GM10266 (cell line): Measurements from ENCODE around the gene INTS11.
A peak's percentile ranks its signal among the peaks of the same experiment; 100 is the strongest.

Experiments
- DNase-seq: peaks from one replicate; pipeline ENCODE4 v3.0.0; 2012; ENCODE audit errors: extremely low spot score
- TF ChIP-seq, protein P1 (sequence below): IDR thresholded peaks from 2 replicates; pipeline ENCODE4 v1.5.1; 2012; ENCODE audit warnings: mild to moderate bottlenecking, low read depth; ENCODE audit not compliant: control insufficient read depth, insufficient read depth; ENCODE audit errors: missing control alignments

INTS11 gene

DNA sequence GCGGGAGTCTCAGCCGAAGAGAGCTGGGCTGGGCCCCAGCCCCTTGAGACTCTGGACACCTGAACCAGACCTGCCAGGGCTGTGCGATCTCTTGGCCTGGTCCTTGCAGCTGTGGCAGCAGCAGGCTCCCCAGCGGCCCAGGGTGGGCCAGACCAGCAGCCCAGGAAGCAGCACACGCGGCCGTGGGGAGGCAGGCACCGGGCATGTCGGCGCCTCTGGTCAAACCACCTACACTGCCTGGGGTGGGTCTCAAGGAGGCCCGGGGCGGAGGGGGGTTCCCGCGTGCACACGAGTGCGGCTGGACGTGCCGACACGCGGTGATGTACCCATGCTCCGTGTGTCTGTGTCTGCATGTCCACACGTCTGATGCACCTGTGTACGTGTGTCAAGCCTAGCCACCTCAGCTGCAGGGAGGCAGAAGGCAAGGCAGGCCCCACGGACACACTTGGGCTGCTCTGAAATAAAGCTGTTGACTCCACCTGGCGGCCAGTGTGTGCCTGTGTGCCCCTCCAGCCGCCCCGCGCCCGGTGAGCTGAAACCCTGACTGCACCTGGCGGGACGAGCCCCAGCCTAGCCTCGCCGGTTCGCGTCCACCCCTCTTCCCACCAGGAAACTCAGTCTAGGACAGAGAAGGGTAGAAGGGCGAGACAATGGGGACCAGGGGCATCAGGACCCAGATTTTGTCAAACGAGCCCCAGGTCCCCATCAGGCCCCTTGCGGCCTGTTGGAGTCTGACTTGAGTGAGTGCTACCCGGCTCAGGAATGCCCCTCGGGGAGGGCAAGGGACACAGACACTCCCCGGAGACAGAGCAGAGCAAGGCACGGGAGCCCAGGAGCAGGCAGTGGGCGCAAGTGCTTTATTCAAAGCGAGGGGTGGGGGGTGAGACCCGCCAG, 32.7 kb downstream of the INTS11 start:
- TF ChIP-seq, protein P1, sequence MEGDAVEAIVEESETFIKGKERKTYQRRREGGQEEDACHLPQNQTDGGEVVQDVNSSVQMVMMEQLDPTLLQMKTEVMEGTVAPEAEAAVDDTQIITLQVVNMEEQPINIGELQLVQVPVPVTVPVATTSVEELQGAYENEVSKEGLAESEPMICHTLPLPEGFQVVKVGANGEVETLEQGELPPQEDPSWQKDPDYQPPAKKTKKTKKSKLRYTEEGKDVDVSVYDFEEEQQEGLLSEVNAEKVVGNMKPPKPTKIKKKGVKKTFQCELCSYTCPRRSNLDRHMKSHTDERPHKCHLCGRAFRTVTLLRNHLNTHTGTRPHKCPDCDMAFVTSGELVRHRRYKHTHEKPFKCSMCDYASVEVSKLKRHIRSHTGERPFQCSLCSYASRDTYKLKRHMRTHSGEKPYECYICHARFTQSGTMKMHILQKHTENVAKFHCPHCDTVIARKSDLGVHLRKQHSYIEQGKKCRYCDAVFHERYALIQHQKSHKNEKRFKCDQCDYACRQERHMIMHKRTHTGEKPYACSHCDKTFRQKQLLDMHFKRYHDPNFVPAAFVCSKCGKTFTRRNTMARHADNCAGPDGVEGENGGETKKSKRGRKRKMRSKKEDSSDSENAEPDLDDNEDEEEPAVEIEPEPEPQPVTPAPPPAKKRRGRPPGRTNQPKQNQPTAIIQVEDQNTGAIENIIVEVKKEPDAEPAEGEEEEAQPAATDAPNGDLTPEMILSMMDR, result peak; percentile 82
- DNase-seq, result peak; percentile 88

DNA sequence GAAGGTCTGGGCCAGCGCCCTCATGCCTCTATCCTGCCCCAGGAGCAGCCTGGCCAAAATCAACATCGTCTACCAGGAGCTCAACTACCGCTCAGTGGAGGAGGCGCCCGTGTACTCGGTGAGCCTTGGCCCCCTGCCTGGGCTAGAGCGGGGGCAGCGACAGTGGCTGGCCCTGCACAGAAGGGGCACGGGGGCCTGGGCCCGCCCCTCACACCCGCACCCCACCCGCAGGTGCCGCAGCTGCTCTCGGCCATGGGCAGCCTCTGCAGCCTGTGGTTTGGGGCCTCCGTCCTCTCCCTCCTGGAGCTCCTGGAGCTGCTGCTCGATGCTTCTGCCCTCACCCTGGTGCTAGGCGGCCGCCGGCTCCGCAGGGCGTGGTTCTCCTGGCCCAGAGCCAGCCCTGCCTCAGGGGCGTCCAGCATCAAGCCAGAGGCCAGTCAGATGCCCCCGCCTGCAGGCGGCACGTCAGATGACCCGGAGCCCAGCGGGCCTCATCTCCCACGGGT, 33.4 kb downstream of the INTS11 start:
- no peak for DNase-seq
- TF ChIP-seq, protein P1, result no peak

DNA sequence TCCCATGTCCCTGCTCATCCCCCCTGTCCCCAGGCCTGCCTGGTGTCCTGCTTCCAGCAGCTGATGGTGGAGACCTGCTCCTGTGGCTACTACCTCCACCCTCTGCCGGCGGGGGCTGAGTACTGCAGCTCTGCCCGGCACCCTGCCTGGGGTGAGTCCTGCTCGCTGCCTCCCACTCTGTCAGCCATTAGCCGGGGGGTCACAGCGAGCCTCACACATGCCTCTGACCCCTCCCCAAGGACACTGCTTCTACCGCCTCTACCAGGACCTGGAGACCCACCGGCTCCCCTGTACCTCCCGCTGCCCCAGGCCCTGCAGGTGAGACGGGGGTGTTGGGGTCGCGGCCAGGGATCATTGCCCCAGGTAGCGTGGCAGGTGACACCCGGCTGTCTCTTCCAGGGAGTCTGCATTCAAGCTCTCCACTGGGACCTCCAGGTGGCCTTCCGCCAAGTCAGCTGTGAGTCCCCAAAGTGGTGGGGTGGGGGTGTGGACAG, 34.2 kb downstream of the INTS11 start:
- peak; percentile 80 for DNase-seq
- TF ChIP-seq, protein P1, result peak; percentile 58

DNA sequence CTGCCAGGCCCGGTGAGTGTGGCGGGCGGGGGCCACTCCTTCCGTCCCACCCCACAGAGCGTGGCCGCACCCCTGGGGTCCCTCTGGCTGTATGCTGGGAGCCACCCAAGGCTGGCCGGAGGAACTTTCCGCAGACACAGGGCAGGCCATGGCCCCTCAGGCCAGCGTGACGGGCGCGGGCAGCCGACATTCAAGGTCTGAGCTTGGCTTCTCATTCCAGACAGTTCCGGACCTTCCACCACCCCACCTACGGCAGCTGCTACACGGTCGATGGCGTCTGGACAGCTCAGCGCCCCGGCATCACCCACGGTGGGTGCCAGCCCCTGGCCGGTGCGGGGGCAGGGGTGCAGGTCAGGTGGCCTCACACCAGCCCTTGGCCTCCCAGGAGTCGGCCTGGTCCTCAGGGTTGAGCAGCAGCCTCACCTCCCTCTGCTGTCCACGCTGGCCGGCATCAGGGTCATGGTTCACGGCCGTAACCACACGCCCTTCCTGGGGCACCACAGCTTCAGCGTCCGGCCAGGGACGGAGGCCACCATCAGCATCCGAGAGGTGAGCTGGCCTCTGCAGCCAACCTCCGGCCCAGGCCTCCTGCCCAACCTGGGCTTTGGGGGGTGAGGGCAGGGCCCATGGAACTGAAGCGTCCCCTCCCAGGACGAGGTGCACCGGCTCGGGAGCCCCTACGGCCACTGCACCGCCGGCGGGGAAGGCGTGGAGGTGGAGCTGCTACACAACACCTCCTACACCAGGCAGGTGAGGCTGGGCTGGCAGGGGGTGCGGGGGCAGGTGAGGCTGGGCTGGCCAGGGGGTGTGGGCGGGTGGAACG, 37.0 kb downstream of the INTS11 start:
- DNase-seq, result no peak
- TF ChIP-seq, protein P1, result no peak

DNA sequence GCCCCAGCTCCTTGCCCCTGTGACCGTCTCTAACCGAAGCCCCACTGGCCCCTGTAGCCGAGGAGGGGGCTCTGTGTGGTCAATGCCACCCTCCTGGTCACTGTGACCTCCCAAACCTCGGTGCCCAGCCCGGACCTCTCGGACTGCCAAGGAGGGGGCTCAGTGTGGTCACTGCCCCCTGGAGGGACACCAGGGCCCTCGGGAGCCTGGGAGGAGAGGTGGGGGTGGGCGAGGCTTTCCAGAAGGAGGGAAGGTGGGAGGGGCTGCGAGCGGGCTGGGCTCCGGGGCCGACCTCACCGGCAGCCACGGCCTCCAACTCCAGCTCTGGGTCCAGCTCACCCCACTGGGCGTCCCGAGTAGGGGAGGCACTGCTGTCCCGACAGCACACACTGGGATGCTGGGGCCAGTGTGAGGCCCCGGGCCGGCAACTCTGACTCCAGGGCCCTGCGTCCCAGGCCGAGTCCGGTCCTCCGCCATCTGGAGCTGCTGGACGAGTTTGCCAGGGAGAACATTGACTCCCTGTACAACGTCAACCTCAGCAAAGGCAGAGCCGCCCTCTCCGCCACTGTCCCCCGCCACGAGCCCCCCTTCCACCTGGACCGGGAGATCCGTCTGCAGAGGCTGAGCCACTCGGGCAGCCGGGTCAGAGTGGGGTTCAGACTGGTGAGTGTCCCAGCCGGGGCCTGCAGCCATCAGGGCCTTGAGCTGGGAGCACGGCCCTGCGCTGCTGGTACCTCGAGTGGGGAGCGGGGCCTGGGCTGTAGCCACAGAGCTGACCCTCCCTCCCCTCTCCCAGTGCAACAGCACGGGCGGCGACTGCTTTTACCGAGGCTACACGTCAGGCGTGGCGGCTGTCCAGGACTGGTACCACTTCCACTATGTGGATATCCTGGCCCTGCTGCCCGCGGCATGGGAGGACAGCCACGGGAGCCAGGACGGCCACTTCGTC, 37.9 kb downstream of the INTS11 start:
- DNase-seq, result no peak
- TF ChIP-seq, protein P1, result no peak

DNA sequence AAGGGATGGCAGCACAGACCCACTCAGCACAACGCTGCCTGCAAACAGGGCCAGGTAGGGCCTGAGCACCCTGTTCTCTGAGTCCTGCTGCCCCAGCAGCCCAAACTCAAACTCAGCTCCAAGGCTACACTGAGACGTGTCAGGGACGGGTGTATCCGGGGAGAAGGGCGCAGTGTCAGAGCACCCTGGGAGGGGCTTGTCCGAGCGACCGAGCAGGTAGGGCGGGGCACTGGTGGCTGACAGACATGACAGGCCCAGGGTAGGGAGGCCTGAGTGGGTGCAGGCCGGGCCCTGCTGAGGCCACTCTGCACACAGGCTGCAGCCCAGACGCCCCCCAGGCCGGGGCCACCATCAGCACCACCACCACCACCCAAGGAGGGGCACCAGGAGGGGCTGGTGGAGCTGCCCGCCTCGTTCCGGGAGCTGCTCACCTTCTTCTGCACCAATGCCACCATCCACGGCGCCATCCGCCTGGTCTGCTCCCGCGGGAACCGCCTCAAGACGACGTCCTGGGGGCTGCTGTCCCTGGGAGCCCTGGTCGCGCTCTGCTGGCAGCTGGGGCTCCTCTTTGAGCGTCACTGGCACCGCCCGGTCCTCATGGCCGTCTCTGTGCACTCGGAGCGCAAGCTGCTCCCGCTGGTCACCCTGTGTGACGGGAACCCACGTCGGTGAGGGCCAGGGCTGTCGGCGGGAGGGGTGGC, 38.7 kb downstream of the INTS11 start:
- DNase-seq, result no peak
- TF ChIP-seq, protein P1, result no peak
